Endothelial cell of umbilical vein (primary cell): ENCODE data around the gene TPCN2. TPM values are rescaled to one million over a fixed set of nuclear protein-coding genes. Genes with fewer than 3 reads are reported as not detected.

Experiments used
- BruUV-seq: library from RNA; stranded (reverse); fragments of 400-500 nt; replicated peaks from 2 replicates; lab custom pipeline; 2021; lab: Mats Ljungman, UMichigan
- CTCF ChIA-PET: fragments of 300-600, 350-600 bp; sonication (Branson Sonifier 250); formaldehyde crosslinking; loops from one replicate; lab custom pipeline; 2021; ENCODE audit warnings: antibody characterized with exemption, inconsistent platforms; lab: Charles Lee
- POLR2A ChIA-PET: fragments of 300-600, 350-600 bp; sonication (Branson Sonifier 250); formaldehyde crosslinking; loops from one replicate; lab custom pipeline; 2021; ENCODE audit warnings: antibody characterized with exemption, inconsistent platforms; lab: Charles Lee
- DNase-seq: peaks from one replicate; pipeline ENCODE4 v3.0.0-alpha.2; 2011; ENCODE audit warnings: low read depth, low spot score
- FAIRE-seq: peaks from 2 replicates; lab custom pipeline; 2011; peaks lifted over from hg19 to GRCh38; lab: Jason Lieb, UNC
- H2AFZ ChIP-seq: 2 replicates; pipeline ENCODE4 v1.6.0; 2012; ENCODE audit warnings: low read depth, low read length, control low read depth, inconsistent platforms
- H3K27ac ChIP-seq: 2 replicates; pipeline ENCODE4 v1.5.1; 2011; ENCODE audit warnings: low read depth, mild to moderate bottlenecking, control low read depth, low read length, moderate library complexity; ENCODE audit not compliant: insufficient read depth
- H3K27me3 ChIP-seq, 2 experiments: 2 replicates each; pipeline versions ENCODE4 v1.6.0 to v1.6.1; 2011; ENCODE audit warnings: low read length in 2 of 2, mixed read lengths in 1 of 2; ENCODE audit not compliant: control insufficient read depth in 2 of 2, insufficient read depth in 2 of 2
- H3K36me3 ChIP-seq, 2 experiments: 2 replicates in 1 of 2; 3 replicates in 1 of 2; pipeline ENCODE4 v1.5.1; 2011; ENCODE audit warnings: low read length in 2 of 2, mild to moderate bottlenecking in 1 of 2, moderate library complexity in 1 of 2; ENCODE audit not compliant: control insufficient read depth in 2 of 2, insufficient read depth in 2 of 2; ENCODE audit errors: extremely low read depth in 1 of 2
- H3K4me1 ChIP-seq: 3 replicates; pipeline ENCODE4 v1.5.1; 2011; ENCODE audit warnings: mild to moderate bottlenecking, low read length; ENCODE audit not compliant: control insufficient read depth, insufficient read depth; ENCODE audit errors: extremely low read depth
- H3K4me2 ChIP-seq: 2 replicates; pipeline ENCODE4 v1.6.1; 2011; ENCODE audit warnings: low read length, control low read depth, mixed read lengths; ENCODE audit not compliant: insufficient read depth
- H3K4me3 ChIP-seq, 3 experiments: fragments of 200-600 bp in 1 of 3; sonication (generic), shearing (Covaris generic) in 1 of 3; replicated peaks in 1 of 3; 2 replicates each; pipeline ENCODE4 v1.5.1; 2011 to 2016; ENCODE audit warnings: control low read depth in 3 of 3, low read length in 3 of 3, mild to moderate bottlenecking in 2 of 3, inconsistent platforms in 1 of 3, low read depth in 1 of 3, moderate library complexity in 1 of 3; ENCODE audit not compliant: insufficient read depth in 1 of 3
- H3K79me2 ChIP-seq: 2 replicates; pipeline ENCODE4 v1.6.0; 2012; ENCODE audit warnings: low read length, inconsistent platforms; ENCODE audit not compliant: control insufficient read depth, insufficient read depth
- H3K9ac ChIP-seq: replicated peaks from 2 replicates; pipeline ENCODE3; 2011; ENCODE audit warnings: low read length, control low read depth; ENCODE audit not compliant: insufficient read depth; ENCODE audit errors: extremely low read depth
- H3K9me1 ChIP-seq: replicated peaks from 3 replicates; pipeline ENCODE4 v1.6.0; 2011; ENCODE audit warnings: mild to moderate bottlenecking, low read length; ENCODE audit not compliant: control insufficient read depth, insufficient read depth; ENCODE audit errors: extremely low read depth
- H3K9me3 ChIP-seq: replicated peaks from 2 replicates; pipeline ENCODE4 v1.5.1; 2012; ENCODE audit warnings: low read length, inconsistent platforms; ENCODE audit not compliant: control insufficient read depth, insufficient read depth
- H4K20me1 ChIP-seq: replicated peaks from 2 replicates; pipeline ENCODE3; 2011; ENCODE audit warnings: mild to moderate bottlenecking, low read length; ENCODE audit not compliant: control insufficient read depth, insufficient read depth; ENCODE audit errors: extremely low read depth
- CTCF ChIP-seq, 2 donors: IDR thresholded peaks; 1 replicate in 1 of 2; 2 replicates in 1 of 2; pipeline ENCODE4 v1.5.1; 2011; ENCODE audit warnings: low read length in 2 of 2, mild to moderate bottlenecking in 2 of 2, moderate library complexity in 2 of 2, control low read depth in 1 of 2, inconsistent platforms in 1 of 2, low read depth in 1 of 2; ENCODE audit not compliant: insufficient read depth in 1 of 2; ENCODE audit errors: extremely low read depth in 1 of 2
- EZH2 ChIP-seq: IDR thresholded peaks from 2 replicates; pipeline ENCODE4 v1.6.1; 2012; ENCODE audit warnings: borderline replicate concordance, low read depth, mild to moderate bottlenecking, moderate library complexity, low read length, inconsistent platforms; ENCODE audit not compliant: severe bottlenecking
- FOS ChIP-seq: IDR thresholded peaks from 2 replicates; pipeline ENCODE4 v1.6.1; 2011; ENCODE audit warnings: mild to moderate bottlenecking, low read length, moderate library complexity, borderline replicate concordance; ENCODE audit not compliant: insufficient read depth
- GATA2 ChIP-seq: IDR thresholded peaks from 2 replicates; pipeline ENCODE4 v1.7.0; 2011; ENCODE audit warnings: low read depth, mild to moderate bottlenecking, moderate library complexity, mixed read lengths, low read length; ENCODE audit not compliant: insufficient read length, insufficient read depth
- JUN ChIP-seq: IDR thresholded peaks from 2 replicates; pipeline ENCODE4 v1.6.1; 2011; ENCODE audit warnings: borderline replicate concordance, low read depth; ENCODE audit not compliant: insufficient read length, insufficient read depth
- MAX ChIP-seq: IDR thresholded peaks from 2 replicates; pipeline ENCODE4 v1.6.1; 2011; ENCODE audit not compliant: insufficient read depth, insufficient read length
- MYC ChIP-seq: IDR thresholded peaks from one replicate; pipeline ENCODE4 v1.6.1; 2011; ENCODE audit warnings: mild to moderate bottlenecking, low read depth, low read length
- POLR2A ChIP-seq: IDR thresholded peaks from 2 replicates; pipeline ENCODE4 v1.6.1; 2012; ENCODE audit warnings: low read depth, mild to moderate bottlenecking, control low read depth, low read length
- POLR2AphosphoS5 ChIP-seq: IDR thresholded peaks from 2 replicates; pipeline ENCODE4 v1.6.1; 2012; ENCODE audit warnings: low read depth, mild to moderate bottlenecking, control low read depth, low read length, moderate library complexity; ENCODE audit not compliant: insufficient read depth
- dilution Hi-C: fragments of 300-500 bp; cut with MboI; formaldehyde crosslinking; loops from one replicate; pipeline ENCODE4 v1.15.0; 2019; ENCODE audit warnings: low sequenced_read_pairs; ENCODE audit not compliant: extremely low pct_ligation_motif_present
- intact Hi-C: fragments of 100-400 bp; cut with micrococcal nuclease; formaldehyde crosslinking; loops from one replicate; pipeline ENCODE4 v1.10.0; 2022
- polyA plus RNA-seq, 4 experiments: library from polyadenylated mRNA; depleted of rRNA in 3 of 4; stranded (reverse) in 3 of 4; unstranded in 1 of 4; fragments of >200 nt; gene quantifications; 2 replicates each; pipeline versions ENCODE4 v1.2.1 to v1.2.3, GENCODE V29; 2011 to 2012; ENCODE audit warnings: missing spikeins in 1 of 4
- total RNA-seq: library from RNA; stranded (reverse); gene quantifications from 2 replicates; pipeline ENCODE4 v1.2.3, GENCODE V29; 2021

The TPCN2 gene
- total and polyA plus RNA-seq, 2 donors (not counting 3 experiments of a cell fraction or from before 2014, with no cell fraction given) = 10.3 to 13.4 TPM

- no TSS peak for BruUV-seq
- no peak for FAIRE-seq
- Histone ChIP-seq H4K20me1 (no peaks in the 10 kb centered on the region), H3K4me2 (no peak overlapping the region), H3K27ac (no peak overlapping the region), H3K4me1 (no peaks in the 10 kb centered on the region), H3K9me3 (no peaks in the 10 kb centered on the region), H3K79me2 (no peaks in the 10 kb centered on the region), H3K27me3 (peaks cover 36 to 45% of the 10 kb centered on the region in 2 experiments), H2AFZ (no peak overlapping the region), H3K4me3 (no peak overlapping the region), H3K36me3 (no peaks in the 10 kb centered on the region), H3K9me1 (no peaks in the 10 kb centered on the region), H3K9ac (no peak overlapping the region)
- ChIA-PET POLR2A (no interaction called here), CTCF (interaction anchor here (1.3 kb wide), 1 partner anchor 11 kb away, joined by 5 read pairs; no protein-coding TSS in a partner anchor)
- no peak for DNase-seq
- no peak for TF ChIP-seq MYC
- TF ChIP-seq FOS = no peak
- no peak for TF ChIP-seq JUN
- no peak for TF ChIP-seq GATA2
- TF ChIP-seq POLR2AphosphoS5 = no peak
- no peak for TF ChIP-seq MAX
- TF ChIP-seq CTCF (IDR thresholded peaks at IDR 0.05; ENCODE audit: extremely low read depth in 1 of 2, insufficient read depth in 1 of 2, low read depth in 1 of 2, low read length in 2 of 2) = no peak
- no peak for TF ChIP-seq POLR2A
- TF ChIP-seq EZH2 = no peak
- intact Hi-C loops (no loop called here), dilution Hi-C loops (no loop called here)
These were observed 36.4 kb upstream of the TPCN2 start for GRCh38 chr11:69012092-69013008.
